Heart right ventricle (tissue), 16 donors: ENCODE measurements around the gene PRKACG. TPM values are rescaled to one million over a fixed set of nuclear protein-coding genes. Genes with fewer than 3 reads are reported as not detected.
A peak's percentile ranks its signal among the peaks of the same experiment; 100 is the strongest.

Experiments used
- ATAC-seq, 8 donors: fragments of 200-7000 bp; cut with Tn5 transposase; one replicate each; pipeline ENCODE4 v1.9.1; 2020; ENCODE audit warnings: mild to moderate bottlenecking in 8 of 8, moderate library complexity in 8 of 8, moderate number of reproducible peaks in 1 of 8
- DNase-seq, 2 donors: peaks; one replicate each; pipeline ENCODE4 v3.0.0-alpha.2; 2020
- H3K27ac ChIP-seq, 10 donors: fragments of 200-600 bp; sonication (generic) in 2 of 10; one replicate each; pipeline versions ENCODE4 v1.5.0 to v1.8.0; 2020 to 2022; ENCODE audit warnings: mild to moderate bottlenecking in 3 of 10
- H3K27me3 ChIP-seq, 7 donors: fragments of 200-600 bp; one replicate each; pipeline ENCODE4 v1.8.0; 2021 to 2022; ENCODE audit warnings: mild to moderate bottlenecking in 2 of 7
- H3K36me3 ChIP-seq, 9 donors: fragments of 200-600 bp; sonication (generic) in 1 of 9; one replicate each; pipeline versions ENCODE4 v1.5.0 to v1.8.0; 2020 to 2022; ENCODE audit warnings: mild to moderate bottlenecking in 2 of 9
- H3K4me1 ChIP-seq, 9 donors: fragments of 200-600 bp; sonication (generic) in 1 of 9; one replicate each; pipeline versions ENCODE4 v1.5.0 to v1.8.0; 2020 to 2022; ENCODE audit warnings: mild to moderate bottlenecking in 4 of 9
- H3K4me3 ChIP-seq, 10 donors: fragments of 200-600 bp; sonication (generic) in 2 of 10; one replicate each; pipeline versions ENCODE4 v1.5.0 to v1.8.0; 2020 to 2022; ENCODE audit warnings: mild to moderate bottlenecking in 7 of 10, moderate library complexity in 2 of 10
- H3K9me3 ChIP-seq, 11 donors: fragments of 200-600 bp in 10 of 11; sonication (generic) in 2 of 11; one replicate each; pipeline versions ENCODE4 v1.5.0 to v1.8.0; 2013 to 2022; ENCODE audit warnings: mild to moderate bottlenecking in 2 of 11, control low read depth in 1 of 11, moderate library complexity in 1 of 11
- WGBS, 2 donors: extraction: QIAGEN DNeasy Blood & Tissue Kit; methylation state at CpG; one replicate each; pipeline ENCODE4 v1.1.7; 2013; ENCODE audit warnings: inconsistent platforms in 1 of 2; 5-methylcytosine and 5-hydroxymethylcytosine counted together
- intact Hi-C, 10 donors: fragments of 100-400 bp; cut with DNase I; formaldehyde crosslinking; loops; one replicate each; pipeline versions ENCODE4 v1.11.1 to v1.14.2; 2022
- polyA plus RNA-seq, 2 donors: library from polyadenylated mRNA; stranded (reverse); fragments of 200-250 nt; gene quantifications; one replicate each; pipeline ENCODE4 v1.2.3, GENCODE V29; 2013
- total RNA-seq, 10 donors: library from RNA; stranded (reverse); fragmentation: NEBNext Ultra II Directional in 3 of 10; extraction: Animal tissue kit (Norgen Biotek cat#: 25700) in 3 of 10; gene quantifications; one replicate each; pipeline versions ENCODE4 v1.2.1 to v1.2.4, GENCODE V29; 2021 to 2023
- TF ChIP-seq, protein P1 (sequence below), 9 donors: fragments of 200-600 bp; sonication (generic) in 2 of 9; IDR thresholded peaks; one replicate each; pipeline versions ENCODE4 v1.5.0 to v1.8.0; 2021 to 2022; ENCODE audit warnings: antibody characterized with exemption in 9 of 9, mild to moderate bottlenecking in 5 of 9, moderate library complexity in 1 of 9
- donor health status: Arrhythmogenic right ventricular cardiomyopathy.
- donor health status: ischemic (EF 13 %, LVEDD 7.1; RV severe dilation, severe dysfunction).
- donor health status: healthy with polysubstance abuse.
- donor health status: DM: no; HTN: yes; CAD: no.
- donor health status: DM: no; HTN: no; CAD: no.
- donor health status: ischemic (EF 25% LVEDD 6.9; RV normal size, moderate dysfunction).
- donor health status: ischemic (EF 25% LVEDD 5.7; RV mildly dilated, moderate dysfunction).
- donor health status: healthy.
- donor health status: DM: yes; HTN: yes; CAD: no.
- donor health status: Ischemic cardiomyopathy.
- donor health status: ischemic (EF 35%, LVEDD 5.7; RV mildly dilated, moderate dysfunction).
- donor health status: nonischemic (EF 11% LVEDD 7.7; RV severe dilation, severe dysfunction).
- donor health status: DM: yes; HTN: yes; CAD: no.
- donor health status: PGD.
- donor health status: ischemic (EF 29% LVEDD 5.4; RV normal size, mild dysfunction).
- donor health status: nonischemic (EF 23%, LVEDD 6.1; RV moderate dilation, normal function).

The PRKACG gene
- total and polyA plus RNA-seq, 12 donors: not detected

DNA sequence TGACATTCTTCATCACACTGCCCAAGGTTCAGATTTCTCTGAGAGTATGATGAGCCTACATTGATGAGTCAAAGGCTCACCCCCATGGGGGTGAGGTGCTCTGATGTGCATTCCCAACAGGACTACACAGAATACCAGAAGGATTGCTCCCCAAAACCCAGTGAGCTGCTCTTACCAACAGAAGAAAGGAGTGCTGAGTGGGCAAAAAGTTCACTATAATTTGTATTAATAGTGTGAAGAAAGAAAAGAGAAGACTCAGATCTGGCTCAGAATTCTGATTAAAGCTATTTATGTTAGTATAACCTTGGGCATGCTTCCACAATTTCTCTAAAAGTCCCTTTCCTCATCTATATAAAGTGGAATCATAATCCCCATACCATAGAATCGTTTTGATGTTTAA lies 46.1 kb downstream of the PRKACG start:
- H3K36me3 ChIP-seq: peaks cover 0 to 14% (median 0%) of the 10 kb centered on the region in 9 donors
- intact Hi-C loops: loop anchor here in 1 of 10 donors (10.0 kb wide), 1 partner anchor 83 kb away; no protein-coding TSS in a partner anchor
- peaks cover 0 to 51% (median 12%) of the 10 kb centered on the region in 9 donors for H3K4me1 ChIP-seq
- H3K4me3 ChIP-seq: no peak overlapping the region
- H3K27me3 ChIP-seq: no peaks in the 10 kb centered on the region
- peak in 2 of 8 donors; percentile 18 to 27 for ATAC-seq
- no peak for DNase-seq
- H3K9me3 ChIP-seq: no peaks in the 10 kb centered on the region
- TF ChIP-seq, protein P1, sequence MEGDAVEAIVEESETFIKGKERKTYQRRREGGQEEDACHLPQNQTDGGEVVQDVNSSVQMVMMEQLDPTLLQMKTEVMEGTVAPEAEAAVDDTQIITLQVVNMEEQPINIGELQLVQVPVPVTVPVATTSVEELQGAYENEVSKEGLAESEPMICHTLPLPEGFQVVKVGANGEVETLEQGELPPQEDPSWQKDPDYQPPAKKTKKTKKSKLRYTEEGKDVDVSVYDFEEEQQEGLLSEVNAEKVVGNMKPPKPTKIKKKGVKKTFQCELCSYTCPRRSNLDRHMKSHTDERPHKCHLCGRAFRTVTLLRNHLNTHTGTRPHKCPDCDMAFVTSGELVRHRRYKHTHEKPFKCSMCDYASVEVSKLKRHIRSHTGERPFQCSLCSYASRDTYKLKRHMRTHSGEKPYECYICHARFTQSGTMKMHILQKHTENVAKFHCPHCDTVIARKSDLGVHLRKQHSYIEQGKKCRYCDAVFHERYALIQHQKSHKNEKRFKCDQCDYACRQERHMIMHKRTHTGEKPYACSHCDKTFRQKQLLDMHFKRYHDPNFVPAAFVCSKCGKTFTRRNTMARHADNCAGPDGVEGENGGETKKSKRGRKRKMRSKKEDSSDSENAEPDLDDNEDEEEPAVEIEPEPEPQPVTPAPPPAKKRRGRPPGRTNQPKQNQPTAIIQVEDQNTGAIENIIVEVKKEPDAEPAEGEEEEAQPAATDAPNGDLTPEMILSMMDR (IDR thresholded peaks at IDR 0.05): no peak
- 71 to 82% methylated on average over 1 of the region's 1 CpG for WGBS, 2 donors
- H3K27ac ChIP-seq: no peak overlapping the region

DNA sequence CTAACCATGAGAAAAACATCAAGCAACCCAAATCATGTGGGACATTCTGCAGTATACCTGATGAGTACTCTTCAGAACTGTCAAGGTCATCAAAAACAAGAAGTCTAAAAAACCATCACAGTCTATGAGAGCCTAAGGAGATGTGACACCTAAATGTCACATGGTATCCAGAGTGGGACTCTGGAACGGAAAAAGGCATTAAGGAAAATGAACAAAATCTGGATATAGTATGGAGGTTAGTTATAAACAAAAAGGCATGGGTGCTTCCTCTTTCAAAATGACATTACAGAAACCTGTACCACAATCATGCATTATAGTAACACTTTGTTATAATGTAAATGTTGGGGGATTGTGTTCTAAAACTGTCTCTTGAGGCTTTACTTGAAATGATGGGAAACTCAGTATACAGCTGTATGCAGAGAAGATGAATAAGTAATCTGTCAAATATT lies 47.4 kb downstream of the PRKACG start:
- H3K4me3 ChIP-seq: no peak overlapping the region
- intact Hi-C loops: loop anchor here in 1 of 10 donors (10.0 kb wide), 1 partner anchor 82 kb away; no protein-coding TSS in a partner anchor
- TF ChIP-seq, protein P1 (IDR thresholded peaks at IDR 0.05): no peak
- no peaks in the 10 kb centered on the region for H3K9me3 ChIP-seq
- DNase-seq (no peak), ATAC-seq (no peak)
- peaks cover 0 to 64% (median 12%) of the 10 kb centered on the region in 9 donors for H3K4me1 ChIP-seq
- 81 to 88% methylated on average over 1 of the region's 1 CpG for WGBS, 2 donors
- H3K36me3 ChIP-seq: peaks cover 0 to 11% (median 0%) of the 10 kb centered on the region in 9 donors
- no peaks in the 10 kb centered on the region for H3K27me3 ChIP-seq
- peak overlapping the region in 3 of 10 donors; percentile 0 to 8 (median 3) for H3K27ac ChIP-seq

DNA sequence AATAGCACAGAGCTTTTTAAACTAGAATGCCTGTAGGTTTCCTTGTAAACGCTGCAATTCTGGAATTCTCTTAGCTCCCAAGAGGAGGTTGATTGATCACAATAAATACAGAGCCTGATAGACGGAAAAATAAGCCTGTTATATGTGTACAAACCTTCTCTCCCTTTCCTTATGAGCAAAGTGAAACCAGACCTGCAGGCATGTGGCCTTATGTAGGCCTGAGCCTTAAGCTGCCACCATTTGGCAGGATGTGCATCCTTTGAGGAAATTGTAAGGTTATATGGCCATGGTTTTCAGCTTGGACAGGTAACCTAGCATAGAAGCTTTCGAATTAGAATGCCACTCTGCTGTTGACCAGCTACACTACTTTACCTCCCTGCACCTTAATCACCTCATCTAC lies 49.1 kb downstream of the PRKACG start:
- WGBS, 2 donors: 77 to 84% methylated on average over 3 of the region's 3 CpGs
- Histone ChIP-seq H3K9me3 (no peaks in the 10 kb centered on the region), H3K4me3 (no peak overlapping the region), H3K27ac (peak overlapping the region in 1 of 10 donors; percentile 23), H3K4me1 (peaks cover 0 to 48% (median 11%) of the 10 kb centered on the region in 9 donors), H3K27me3 (no peaks in the 10 kb centered on the region), H3K36me3 (no peaks in the 10 kb centered on the region)
- DNase-seq (no peak), ATAC-seq (no peak)
- intact Hi-C loops: loop anchor here in 1 of 10 donors (10.0 kb wide), 1 partner anchor 80 kb away; no protein-coding TSS in a partner anchor
- TF ChIP-seq, protein P1 (IDR thresholded peaks at IDR 0.05): no peak

DNA sequence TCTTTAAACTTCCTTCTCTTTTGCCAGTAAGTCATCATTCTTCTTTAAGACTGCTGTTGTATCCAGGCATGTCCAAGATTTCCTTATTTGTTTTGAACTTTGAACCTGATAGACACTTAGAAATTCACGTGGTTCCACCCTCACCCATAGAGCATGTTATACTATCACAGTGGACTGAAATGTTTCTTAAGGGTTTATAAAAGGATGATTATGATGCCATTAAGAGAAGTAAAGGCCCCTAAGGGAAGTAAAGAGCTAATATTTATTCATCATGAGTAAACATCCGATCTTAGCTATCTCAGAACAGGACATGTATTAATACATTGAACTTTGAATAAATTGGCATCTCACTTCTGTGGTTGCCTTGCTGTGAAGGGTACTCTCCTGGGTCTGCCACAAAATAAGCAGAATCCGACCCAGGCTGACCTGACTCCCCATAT lies 49.8 kb downstream of the PRKACG start:
- WGBS, 2 donors: 64% methylated on average over 3 of the region's 3 CpGs
- H3K27me3 ChIP-seq: no peaks in the 10 kb centered on the region
- no peaks in the 10 kb centered on the region for H3K9me3 ChIP-seq
- H3K4me3 ChIP-seq: no peak overlapping the region
- TF ChIP-seq, protein P1 (IDR thresholded peaks at IDR 0.05): no peak
- peak in 1 of 8 donors; percentile 24 for ATAC-seq
- intact Hi-C loops: loop anchor here in 1 of 10 donors (10.0 kb wide), 1 partner anchor 79 kb away; no protein-coding TSS in a partner anchor
- DNase-seq: no peak
- H3K4me1 ChIP-seq: peaks cover 0 to 44% (median 11%) of the 10 kb centered on the region in 9 donors
- peak overlapping the region in 3 of 10 donors; percentile 3 to 23 (median 19) for H3K27ac ChIP-seq
- H3K36me3 ChIP-seq: no peaks in the 10 kb centered on the region
